Fibroblast of lung (primary cell): Measurements from ENCODE around the gene CYP2J2.

Experiments used
- EZH2 ChIP-seq: IDR thresholded peaks from 2 replicates; pipeline ENCODE4 v1.5.1; 2012; ENCODE audit warnings: low read length, control low read depth, mild to moderate bottlenecking; ENCODE audit errors: missing control alignments
- TF ChIP-seq, protein P1 (sequence below), 2 donors: IDR thresholded peaks in 1 of 2; conservative IDR thresholded peaks in 1 of 2; 1 replicate in 1 of 2; 2 replicates in 1 of 2; pipeline ENCODE4 v1.5.1; 2011 to 2012; ENCODE audit warnings: low read length in 2 of 2, control low read depth in 1 of 2, inconsistent platforms in 1 of 2, low read depth in 1 of 2, mild to moderate bottlenecking in 1 of 2

- TF ChIP-seq, protein P1, sequence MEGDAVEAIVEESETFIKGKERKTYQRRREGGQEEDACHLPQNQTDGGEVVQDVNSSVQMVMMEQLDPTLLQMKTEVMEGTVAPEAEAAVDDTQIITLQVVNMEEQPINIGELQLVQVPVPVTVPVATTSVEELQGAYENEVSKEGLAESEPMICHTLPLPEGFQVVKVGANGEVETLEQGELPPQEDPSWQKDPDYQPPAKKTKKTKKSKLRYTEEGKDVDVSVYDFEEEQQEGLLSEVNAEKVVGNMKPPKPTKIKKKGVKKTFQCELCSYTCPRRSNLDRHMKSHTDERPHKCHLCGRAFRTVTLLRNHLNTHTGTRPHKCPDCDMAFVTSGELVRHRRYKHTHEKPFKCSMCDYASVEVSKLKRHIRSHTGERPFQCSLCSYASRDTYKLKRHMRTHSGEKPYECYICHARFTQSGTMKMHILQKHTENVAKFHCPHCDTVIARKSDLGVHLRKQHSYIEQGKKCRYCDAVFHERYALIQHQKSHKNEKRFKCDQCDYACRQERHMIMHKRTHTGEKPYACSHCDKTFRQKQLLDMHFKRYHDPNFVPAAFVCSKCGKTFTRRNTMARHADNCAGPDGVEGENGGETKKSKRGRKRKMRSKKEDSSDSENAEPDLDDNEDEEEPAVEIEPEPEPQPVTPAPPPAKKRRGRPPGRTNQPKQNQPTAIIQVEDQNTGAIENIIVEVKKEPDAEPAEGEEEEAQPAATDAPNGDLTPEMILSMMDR (conservative IDR thresholded peaks at IDR 0.05 in 1 of 2, IDR thresholded peaks at IDR 0.05 in 1 of 2; ENCODE audit: low read depth in 1 of 2, low read length in 2 of 2) = no peak
- no peak for TF ChIP-seq EZH2
Observed at GRCh38 chr1:59885160-59885832, 41.3 kb downstream of the CYP2J2 start.
